HCT116 (cell line): Measurements from ENCODE around the gene NTNG1. TPM values are rescaled to one million over a fixed set of nuclear protein-coding genes. Genes with fewer than 3 reads are reported as not detected.

Source experiments
- ATAC-seq: fragments of 200-7000 bp; cut with Tn5 transposase; 2 replicates; pipeline ENCODE4 v1.9.1; 2020; ENCODE audit warnings: mild to moderate bottlenecking, moderate library complexity
- BruUV-seq: library from RNA; stranded (reverse); fragments of 400-500 nt; replicated peaks from 2 replicates; lab custom pipeline; 2021; lab: Mats Ljungman, UMichigan
- CTCF ChIA-PET: fragments of 300-600 bp; sonication (Branson Sonifier 250); formaldehyde crosslinking; loops from one replicate; lab custom pipeline; 2021; ENCODE audit warnings: antibody characterized with exemption; lab: Charles Lee
- POLR2A ChIA-PET: fragments of 300-600, 350-600 bp; sonication (Branson Sonifier 250); formaldehyde crosslinking; loops from one replicate; lab custom pipeline; 2021; ENCODE audit warnings: antibody characterized with exemption; lab: Charles Lee
- RAD21 ChIA-PET, 2 experiments: fragments of 300-600 bp; sonication (Branson Sonifier 250); formaldehyde crosslinking; loops; one replicate each; lab custom pipeline; 2023; ENCODE audit warnings: low total read pairs in 2 of 2; ENCODE audit not compliant: uncharacterized antibody in 2 of 2, unreplicated experiment in 2 of 2, low non-redundant PET in 1 of 2; lab: Charles Lee
- DNase-seq: peaks from one replicate; pipeline ENCODE4 v3.0.0-alpha.2; 2010; ENCODE audit warnings: low read depth, low spot score
- H2AFZ ChIP-seq: fragments of 200-600 bp; shearing (Covaris generic), sonication (generic); 2 replicates; pipeline ENCODE4 v1.6.1; 2017; ENCODE audit warnings: low read depth, mixed run types, mixed read lengths, antibody characterized with exemption, low read length; ENCODE audit not compliant: poor library complexity, severe bottlenecking
- H3K27ac ChIP-seq: 2 replicates; pipeline ENCODE4 v1.5.1; 2012; ENCODE audit warnings: low read depth, low read length
- H3K27me3 ChIP-seq: fragments of 200-600 bp; sonication (generic); 2 replicates; pipeline ENCODE4 v1.6.1; 2016; ENCODE audit warnings: mixed run types, low read length, mixed read lengths; ENCODE audit not compliant: insufficient read depth
- H3K36me3 ChIP-seq, 2 experiments: fragments of 200-500 bp in 1 of 2; fragments of 200-600 bp in 1 of 2; sonication (Bioruptor generic) in 1 of 2; sonication (generic) in 1 of 2; 2 replicates each; pipeline versions ENCODE4 v1.5.1 to v1.6.1; 2014 to 2016; ENCODE audit warnings: low read length in 2 of 2, inconsistent platforms in 1 of 2, mixed read lengths in 1 of 2, mixed run types in 1 of 2; ENCODE audit not compliant: insufficient read depth in 2 of 2, control insufficient read depth in 1 of 2
- H3K4me1 ChIP-seq, 2 experiments: fragments of 200-600 bp in 1 of 2; sonication (generic) in 1 of 2; 2 replicates each; pipeline versions ENCODE4 v1.5.1 to v1.6.1; 2012 to 2017; ENCODE audit warnings: low read length in 2 of 2, inconsistent platforms in 1 of 2, mild to moderate bottlenecking in 1 of 2, mixed read lengths in 1 of 2, mixed run types in 1 of 2, moderate library complexity in 1 of 2; ENCODE audit not compliant: insufficient read depth in 2 of 2, control insufficient read depth in 1 of 2
- H3K4me2 ChIP-seq: fragments of 200-600 bp; sonication (generic); 2 replicates; pipeline ENCODE4 v1.6.1; 2017; ENCODE audit warnings: mixed run types, low read length, mixed read lengths
- H3K4me3 ChIP-seq, 2 experiments: fragments of 200-600 bp in 1 of 2; sonication (generic) in 1 of 2; replicated peaks in 1 of 2; 2 replicates each; pipeline ENCODE4 v1.5.1; 2011 to 2016; ENCODE audit warnings: low read length in 2 of 2, control low read depth in 1 of 2, low read depth in 1 of 2, mild to moderate bottlenecking in 1 of 2, mixed read lengths in 1 of 2, mixed run types in 1 of 2
- H3K79me2 ChIP-seq: fragments of 200-600 bp; sonication (generic); 2 replicates; pipeline ENCODE4 v1.6.1; 2017; ENCODE audit warnings: mild to moderate bottlenecking, mixed run types, low read length, moderate library complexity, mixed read lengths; ENCODE audit not compliant: insufficient read depth
- H3K9ac ChIP-seq: fragments of 200-600 bp; sonication (generic); 2 replicates; pipeline ENCODE4 v1.6.1; 2016; ENCODE audit warnings: low read length, mixed read lengths
- H3K9me2 ChIP-seq: fragments of 200-600 bp; sonication (generic), shearing (Covaris generic); 2 replicates; pipeline ENCODE4 v1.6.1; 2017; ENCODE audit warnings: mixed run types, mild to moderate bottlenecking, moderate library complexity; ENCODE audit not compliant: insufficient read depth
- H3K9me3 ChIP-seq, 2 experiments: fragments of 200-500 bp in 1 of 2; fragments of 200-600 bp in 1 of 2; sonication (Bioruptor generic) in 1 of 2; sonication (generic) in 1 of 2; 2 replicates each; pipeline ENCODE4 v1.6.1; 2014 to 2017; ENCODE audit warnings: low read length in 2 of 2, mixed read lengths in 2 of 2, inconsistent platforms in 1 of 2, low read depth in 1 of 2, mild to moderate bottlenecking in 1 of 2, mixed run types in 1 of 2, moderate library complexity in 1 of 2; ENCODE audit not compliant: control insufficient read depth in 1 of 2, insufficient read depth in 1 of 2
- H4K20me1 ChIP-seq: fragments of 200-600 bp; sonication (generic), shearing (Covaris generic); 2 replicates; pipeline ENCODE4 v1.6.1; 2017; ENCODE audit warnings: mixed run types, mild to moderate bottlenecking, moderate library complexity; ENCODE audit not compliant: insufficient read depth
- EZH2 ChIP-seq: fragments of 200-600 bp; sonication (generic); IDR thresholded peaks from 2 replicates; pipeline ENCODE4 v1.6.1; 2017; ENCODE audit warnings: antibody characterized with exemption, mixed run types
- MAX ChIP-seq: IDR thresholded peaks from 2 replicates; pipeline ENCODE4 v1.6.1; 2012
- POLR2A ChIP-seq: IDR thresholded peaks from 2 replicates; pipeline ENCODE4 v1.7.0; 2011; ENCODE audit warnings: borderline replicate concordance; ENCODE audit not compliant: insufficient read depth, insufficient read length; ENCODE audit errors: extremely low read depth
- SIN3A ChIP-seq: IDR thresholded peaks from 2 replicates; pipeline ENCODE4 v1.6.1; 2012; ENCODE audit warnings: low read depth
- SP1 ChIP-seq: IDR thresholded peaks from 2 replicates; pipeline ENCODE4 v1.6.1; 2012; ENCODE audit warnings: low read depth
- SRF ChIP-seq: IDR thresholded peaks from 2 replicates; pipeline ENCODE4 v1.6.1; 2012; ENCODE audit warnings: low read depth
- YY1 ChIP-seq: IDR thresholded peaks from 2 replicates; pipeline ENCODE4 v1.6.1; 2011; ENCODE audit warnings: low read length, low read depth, moderate library complexity, mild to moderate bottlenecking; ENCODE audit not compliant: insufficient replicate concordance; ENCODE audit errors: extremely low read depth
- intact Hi-C: fragments of 100-400 bp; cut with micrococcal nuclease; formaldehyde crosslinking; loops from 2 replicates; pipeline ENCODE4 v1.10.0; 2022
- total RNA-seq: library from RNA; stranded (reverse); gene quantifications from one replicate; pipeline ENCODE4 v1.2.1, GENCODE V29; 2021; ENCODE audit not compliant: unreplicated experiment
- TF ChIP-seq, protein P1 (sequence below): IDR thresholded peaks from 2 replicates; pipeline ENCODE4 v1.6.1; 2012

Gene NTNG1
- total RNA-seq, 1 experiment from 2014 or later = not detected

- Histone ChIP-seq H3K4me1 (no peaks in the 10 kb centered on the region), H4K20me1 (no peaks in the 10 kb centered on the region), H3K36me3 (no peaks in the 10 kb centered on the region), H3K4me3 (no peak overlapping the region), H3K79me2 (no peaks in the 10 kb centered on the region), H3K27ac (no peak overlapping the region), H3K9me2 (no peaks in the 10 kb centered on the region), H3K9me3 (peaks cover 0 to 4% of the 10 kb centered on the region in 2 experiments; a peak in 2 of 4 replicates), H2AFZ (no peak overlapping the region), H3K4me2 (no peak overlapping the region), H3K9ac (no peak overlapping the region), H3K27me3 (no peaks in the 10 kb centered on the region)
- no peak for TF ChIP-seq MAX
- TF ChIP-seq SP1 = no peak
- no TSS peak for BruUV-seq
- ChIA-PET POLR2A (no interaction called here), RAD21 (no interaction called here), CTCF (no interaction called here)
- ATAC-seq (no peak), DNase-seq (no peak)
- intact Hi-C loops = no loop called here
Observed at GRCh38 chr1:107413951-107414350, 273.1 kb downstream of the NTNG1 start.

GRCh38 chr1:107414550-107414949 lies 273.7 kb downstream of the NTNG1 start:
- Histone ChIP-seq H3K27ac (no peak overlapping the region), H3K9me2 (no peaks in the 10 kb centered on the region), H3K9me3 (peaks cover 0 to 5% of the 10 kb centered on the region in 2 experiments; a peak in 2 of 4 replicates), H3K4me3 (no peak overlapping the region), H2AFZ (no peak overlapping the region), H3K4me1 (no peaks in the 10 kb centered on the region), H3K27me3 (no peaks in the 10 kb centered on the region), H4K20me1 (no peaks in the 10 kb centered on the region), H3K36me3 (no peaks in the 10 kb centered on the region), H3K9ac (no peak overlapping the region), H3K79me2 (no peaks in the 10 kb centered on the region), H3K4me2 (no peak overlapping the region)
- BruUV-seq = no TSS peak
- ATAC-seq = no peak
- ChIA-PET POLR2A (no interaction called here), CTCF (no interaction called here), RAD21 (no interaction called here)
- TF ChIP-seq EZH2 = no peak
- no peak for TF ChIP-seq POLR2A
- no peak for TF ChIP-seq SP1
- no peak for TF ChIP-seq YY1
- no peak for TF ChIP-seq SRF
- no peak for TF ChIP-seq SIN3A
- TF ChIP-seq, protein P1, sequence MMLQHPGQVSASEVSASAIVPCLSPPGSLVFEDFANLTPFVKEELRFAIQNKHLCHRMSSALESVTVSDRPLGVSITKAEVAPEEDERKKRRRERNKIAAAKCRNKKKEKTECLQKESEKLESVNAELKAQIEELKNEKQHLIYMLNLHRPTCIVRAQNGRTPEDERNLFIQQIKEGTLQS = no peak
- DNase-seq = no peak
- intact Hi-C loops = no loop called here
